ENCODE measurements around the gene CCZ1.
"Not testable (repeated sequence)": the region's sequence is repeated elsewhere in the genome, so short reads cannot be mapped to it uniquely, and the experiment has no call there.

CCZ1 gene

GRCh38 chr7:5898480-5899224, at the start of gene CCZ1:
TSS of gene CCZ1 (plus strand) at chr7:5898733. CDS start at chr7:5898800, 67 bp downstream.
- DNase-seq (ENCODE audit: low read depth, low spot score), result not testable (repeated sequence)

GRCh38 chr7:5850944-5851343, 47.6 kb upstream of the CCZ1 start:
- DNase-seq (ENCODE audit: low read depth, low spot score), result no peak

GRCh38 chr7:5854738-5855137, 43.8 kb upstream of the CCZ1 start:
- no peak for DNase-seq (ENCODE audit: low read depth, low spot score)

GRCh38 chr7:5857041-5857575, 41.4 kb upstream of the CCZ1 start:
- DNase-seq (ENCODE audit: low read depth, low spot score), result not testable (repeated sequence)

GRCh38 chr7:5858494-5858893, 40.0 kb upstream of the CCZ1 start:
- not testable (repeated sequence) for DNase-seq (ENCODE audit: low read depth, low spot score)

GRCh38 chr7:5861281-5861680, 37.3 kb upstream of the CCZ1 start:
- not testable (repeated sequence) for DNase-seq (ENCODE audit: low read depth, low spot score)

- DNase-seq (ENCODE audit: low read depth, low spot score), result not testable (repeated sequence)
These were observed 35.7 kb upstream of the CCZ1 start for GRCh38 chr7:5862753-5863366.

- DNase-seq (ENCODE audit: low read depth, low spot score), result not testable (repeated sequence)
These were observed 33.1 kb upstream of the CCZ1 start for GRCh38 chr7:5865279-5865931.

GRCh38 chr7:5867060-5867459, 31.5 kb upstream of the CCZ1 start:
- DNase-seq (ENCODE audit: low read depth, low spot score), result no peak

- DNase-seq (ENCODE audit: low read depth, low spot score), result not testable (repeated sequence)
These were observed 29.6 kb upstream of the CCZ1 start for GRCh38 chr7:5868928-5869341.

- DNase-seq (ENCODE audit: low read depth, low spot score), result no peak
These were observed 28.8 kb upstream of the CCZ1 start for GRCh38 chr7:5869691-5870090.

GRCh38 chr7:5870311-5870710, 28.2 kb upstream of the CCZ1 start:
- DNase-seq (ENCODE audit: low read depth, low spot score), result no peak

- DNase-seq (ENCODE audit: low read depth, low spot score), result no peak
These were observed 26.2 kb upstream of the CCZ1 start for GRCh38 chr7:5872326-5872725.

- DNase-seq (ENCODE audit: low read depth, low spot score), result not testable (repeated sequence)
These were observed 18.9 kb upstream of the CCZ1 start for GRCh38 chr7:5879591-5879990.

GRCh38 chr7:5880106-5880505, 18.4 kb upstream of the CCZ1 start:
- not testable (repeated sequence) for DNase-seq (ENCODE audit: low read depth, low spot score)

- DNase-seq (ENCODE audit: low read depth, low spot score), result not testable (repeated sequence)
These were observed 14.1 kb upstream of the CCZ1 start for GRCh38 chr7:5884431-5884830.

GRCh38 chr7:5888021-5888420, 10.5 kb upstream of the CCZ1 start:
- DNase-seq (ENCODE audit: low read depth, low spot score), result not testable (repeated sequence)

GRCh38 chr7:5890244-5890643, 8.3 kb upstream of the CCZ1 start:
- DNase-seq (ENCODE audit: low read depth, low spot score), result not testable (repeated sequence)

GRCh38 chr7:5892498-5892897, 6.0 kb upstream of the CCZ1 start:
- DNase-seq (ENCODE audit: low read depth, low spot score), result no peak

- not testable (repeated sequence) for DNase-seq (ENCODE audit: low read depth, low spot score)
These were observed 1.1 kb upstream of the CCZ1 start for GRCh38 chr7:5897369-5897919.

- not testable (repeated sequence) for DNase-seq (ENCODE audit: low read depth, low spot score)
These were observed 4.5 kb downstream of the CCZ1 start for GRCh38 chr7:5903002-5903401.

- not testable (repeated sequence) for DNase-seq (ENCODE audit: low read depth, low spot score)
These were observed 6.2 kb downstream of the CCZ1 start for GRCh38 chr7:5904726-5905125.

All from iPS DF 19.7 (cell line).